Thyroid gland (tissue), 4 donors: ENCODE results near the gene BCKDK. TPM values are rescaled to one million over a fixed set of nuclear protein-coding genes. Genes with fewer than 3 reads are reported as not detected.

ENCODE experiments used
- DNase-seq, 2 donors: peaks; one replicate each; pipeline ENCODE4 v3.0.0-alpha.2; 2019
- H3K27ac ChIP-seq, 3 donors: fragments of 200-600 bp; sonication (generic); 1 replicate in 2 of 3; 2 replicates in 1 of 3; pipeline ENCODE4 v1.5.1; 2016 to 2019; ENCODE audit warnings: mild to moderate bottlenecking in 1 of 3, moderate library complexity in 1 of 3
- H3K27me3 ChIP-seq: fragments of 200-600 bp; sonication (generic); one replicate; pipeline ENCODE4 v1.5.1; 2019
- H3K36me3 ChIP-seq, 2 donors: fragments of 200-600 bp; sonication (generic); one replicate each; pipeline ENCODE4 v1.5.1; 2016 to 2019
- H3K4me1 ChIP-seq, 2 donors: fragments of 200-600 bp; sonication (generic); one replicate each; pipeline ENCODE4 v1.5.1; 2017 to 2019
- H3K4me3 ChIP-seq, 3 donors: fragments of 200-600 bp; sonication (generic); replicated peaks in 1 of 3; 1 replicate in 2 of 3; 2 replicates in 1 of 3; pipeline ENCODE4 v1.5.1; 2016; ENCODE audit warnings: mild to moderate bottlenecking in 1 of 3
- H3K9me3 ChIP-seq: fragments of 200-600 bp; sonication (generic); one replicate; pipeline ENCODE4 v1.5.1; 2017
- POLR2A ChIP-seq, 2 donors: fragments of 450-650 bp; IDR thresholded peaks; one replicate each; pipeline ENCODE4 v1.6.1; 2017; ENCODE audit warnings: antibody characterized with exemption in 2 of 2, mild to moderate bottlenecking in 2 of 2, moderate library complexity in 1 of 2
- WGBS, 2 donors: methylation state at CpG; one replicate each; pipeline ENCODE4 v1.1.5; 2017; 5-methylcytosine and 5-hydroxymethylcytosine counted together
- intact Hi-C: fragments of 100-400 bp; cut with DNase I; formaldehyde crosslinking; loops from one replicate; pipeline ENCODE4 v1.15.1; 2023
- total RNA-seq, 4 donors: library from RNA; depleted of rRNA; stranded (reverse); fragments of >200 nt; gene quantifications; one replicate each; pipeline ENCODE4 v1.2.3, GENCODE V29; 2016
- TF ChIP-seq, protein P1 (sequence below), 6 experiments: fragments of 200-600 bp in 3 of 6; fragments of 450-650 bp in 3 of 6; sonication (generic) in 3 of 6; IDR thresholded peaks; one replicate each; pipeline ENCODE4 v1.5.1; 2016 to 2019; ENCODE audit warnings: antibody characterized with exemption in 6 of 6, mild to moderate bottlenecking in 2 of 6, inconsistent platforms in 1 of 6, moderate library complexity in 1 of 6

The BCKDK gene
- total RNA-seq, 4 donors from 2014 or later = 30.1 to 52.0 (median 40.5) TPM

DNA sequence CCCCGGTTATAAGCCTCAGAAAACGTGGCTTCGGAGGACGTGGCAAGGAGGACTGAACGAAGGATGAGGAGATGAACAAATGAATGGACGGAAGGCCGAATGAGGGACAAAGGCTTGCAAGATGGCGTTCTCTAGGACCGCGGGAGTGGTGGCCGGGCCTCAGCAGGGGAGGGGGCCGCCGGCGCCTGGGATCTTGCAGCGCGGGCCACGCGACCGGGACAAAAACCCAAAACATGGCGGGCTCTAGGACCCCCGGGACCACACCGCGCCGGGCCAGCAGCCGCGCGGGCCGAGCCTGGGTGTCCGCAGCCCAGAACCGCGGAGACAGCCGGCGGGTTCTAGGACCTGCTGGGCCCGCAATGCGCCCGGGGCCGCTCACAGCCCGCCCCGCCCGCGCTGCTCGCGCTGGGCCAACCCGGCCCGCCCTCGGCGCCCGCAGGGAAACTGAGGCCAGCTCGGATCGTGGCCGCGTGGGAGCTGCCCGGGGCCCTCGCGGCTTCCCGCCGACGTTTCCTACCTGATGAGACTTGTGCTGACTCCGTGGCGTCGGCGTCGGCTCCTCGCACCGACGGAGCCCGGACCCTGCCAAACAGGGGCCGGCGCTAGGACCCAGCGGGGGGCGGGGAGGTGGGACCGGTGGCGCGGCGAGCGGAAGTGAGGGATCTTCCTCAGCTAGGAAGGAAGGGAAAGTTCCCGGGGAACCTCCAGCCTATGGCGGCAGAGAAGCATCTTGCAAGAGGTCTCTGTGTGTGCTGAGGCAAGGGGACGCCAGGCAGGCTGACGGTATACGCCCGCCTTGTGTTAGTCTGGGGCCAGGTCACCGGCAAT lies 34.8 kb upstream of the BCKDK start:
- TF ChIP-seq, protein P1, sequence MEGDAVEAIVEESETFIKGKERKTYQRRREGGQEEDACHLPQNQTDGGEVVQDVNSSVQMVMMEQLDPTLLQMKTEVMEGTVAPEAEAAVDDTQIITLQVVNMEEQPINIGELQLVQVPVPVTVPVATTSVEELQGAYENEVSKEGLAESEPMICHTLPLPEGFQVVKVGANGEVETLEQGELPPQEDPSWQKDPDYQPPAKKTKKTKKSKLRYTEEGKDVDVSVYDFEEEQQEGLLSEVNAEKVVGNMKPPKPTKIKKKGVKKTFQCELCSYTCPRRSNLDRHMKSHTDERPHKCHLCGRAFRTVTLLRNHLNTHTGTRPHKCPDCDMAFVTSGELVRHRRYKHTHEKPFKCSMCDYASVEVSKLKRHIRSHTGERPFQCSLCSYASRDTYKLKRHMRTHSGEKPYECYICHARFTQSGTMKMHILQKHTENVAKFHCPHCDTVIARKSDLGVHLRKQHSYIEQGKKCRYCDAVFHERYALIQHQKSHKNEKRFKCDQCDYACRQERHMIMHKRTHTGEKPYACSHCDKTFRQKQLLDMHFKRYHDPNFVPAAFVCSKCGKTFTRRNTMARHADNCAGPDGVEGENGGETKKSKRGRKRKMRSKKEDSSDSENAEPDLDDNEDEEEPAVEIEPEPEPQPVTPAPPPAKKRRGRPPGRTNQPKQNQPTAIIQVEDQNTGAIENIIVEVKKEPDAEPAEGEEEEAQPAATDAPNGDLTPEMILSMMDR (IDR thresholded peaks at IDR 0.05) = peak in 1 of 6 experiments; percentile 17
- peak in 1 of 2 donors; percentile 30 for TF ChIP-seq POLR2A (IDR thresholded peaks at IDR 0.05)
- H3K27ac ChIP-seq = peak overlapping the region; percentile 75 to 93 (median 84)
- DNase-seq = peak; percentile 92
- intact Hi-C loops = no loop called here
- H3K4me1 ChIP-seq = peaks cover 19 to 24% of the 10 kb centered on the region in 2 donors
- peaks cover 17 to 21% of the 10 kb centered on the region in 2 donors for H3K36me3 ChIP-seq
- H3K9me3 ChIP-seq = no peaks in the 10 kb centered on the region
- H3K27me3 ChIP-seq = no peaks in the 10 kb centered on the region
- WGBS, 2 donors = 0 to 1% methylated on average over 5 to 21 of the region's 83 CpGs
- H3K4me3 ChIP-seq = peak overlapping the region; percentile 89 to 95 (median 95)

DNA sequence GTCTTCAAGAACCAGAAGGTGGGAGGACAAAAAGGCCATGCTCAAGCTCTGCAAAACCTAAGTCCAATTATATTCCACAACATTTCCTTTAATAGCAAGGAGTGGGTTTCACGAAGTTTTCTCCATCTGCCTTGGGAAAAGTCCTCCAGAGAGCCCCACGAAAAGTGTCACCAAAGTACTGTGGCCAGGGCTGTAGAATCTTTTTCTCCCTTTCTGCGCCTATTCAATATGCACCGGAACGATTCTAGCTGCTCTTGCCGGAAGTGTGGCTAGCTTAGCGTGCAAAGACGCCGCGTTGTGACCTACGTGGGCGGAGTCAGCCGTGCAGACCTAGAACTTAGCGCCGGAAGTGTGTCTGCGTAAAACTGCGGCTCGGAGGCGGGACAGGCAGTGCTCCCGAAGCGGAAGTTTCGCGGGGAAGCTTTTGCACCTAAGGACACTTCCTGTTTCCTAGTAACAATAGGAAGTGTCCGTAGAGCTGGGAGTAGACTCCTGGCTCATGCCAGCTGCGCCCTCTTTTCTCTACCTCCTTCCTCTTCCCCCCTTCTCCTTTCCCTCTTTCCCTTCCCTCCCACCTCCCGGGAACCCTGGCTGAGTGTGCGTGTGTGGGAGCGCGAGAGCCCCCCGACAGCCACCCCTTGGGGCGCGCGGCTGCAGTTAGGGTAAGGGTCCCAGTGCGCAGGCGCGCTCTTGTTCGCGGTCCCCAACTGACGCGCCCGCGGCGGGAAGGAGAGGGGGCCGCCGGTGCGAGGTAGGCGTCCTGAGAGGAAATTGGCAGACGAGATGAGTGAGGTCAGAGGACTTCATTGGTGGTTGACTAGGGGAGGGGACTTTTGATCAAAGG lies 34.0 kb upstream of the BCKDK start, which contains the start of the genes ZNF646 and ZNF668:
ZNF646 (plus strand) TSS at position 453 of the 844 bp plus-strand sequence. CDS start 1,903 bp downstream, outside the sequence.
ZNF668 (minus strand) TSS at position 271 of the 844 bp plus-strand sequence. CDS start 9,781 bp downstream, outside the sequence.
- peak; percentile 99 for DNase-seq
- intact Hi-C loops = no loop called here
- 1% methylated on average over 34 to 35 of the region's 48 CpGs for WGBS, 2 donors

DNA sequence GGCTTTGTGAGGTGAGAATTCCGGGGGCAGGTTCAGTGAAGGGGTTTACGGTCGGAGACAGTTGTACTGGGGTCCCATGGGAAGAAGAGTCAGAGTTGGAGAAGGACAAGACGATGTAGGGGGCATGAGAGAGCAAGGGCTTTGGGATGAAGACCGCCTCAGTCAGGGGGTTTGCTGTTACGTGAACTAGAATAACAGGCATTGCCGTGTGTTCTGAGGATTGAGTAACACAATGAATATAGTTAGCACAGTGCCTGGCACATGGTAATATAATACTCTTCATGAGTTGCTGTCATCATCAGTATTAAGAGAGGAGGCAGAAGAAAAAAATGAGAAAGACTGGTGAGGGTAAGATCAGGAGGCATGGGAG lies 33.4 kb upstream of the BCKDK start:
- DNase-seq = no peak
- peaks cover 29 to 35% of the 10 kb centered on the region in 2 donors for H3K36me3 ChIP-seq
- peaks cover 19 to 24% of the 10 kb centered on the region in 2 donors for H3K4me1 ChIP-seq
- H3K4me3 ChIP-seq = peak overlapping the region; percentile 89 to 99 (median 95)
- intact Hi-C loops = no loop called here
- WGBS, 2 donors = 1 to 3% methylated on average over 7 of the region's 7 CpGs
- H3K27me3 ChIP-seq = no peaks in the 10 kb centered on the region
- peak overlapping the region; percentile 72 to 93 (median 75) for H3K27ac ChIP-seq
- no peak for TF ChIP-seq POLR2A (IDR thresholded peaks at IDR 0.05)
- TF ChIP-seq, protein P1 (IDR thresholded peaks at IDR 0.05) = no peak
- H3K9me3 ChIP-seq = no peaks in the 10 kb centered on the region

More for the DNA sequence above, 34.0 kb upstream of the BCKDK start, which contains the start of the genes ZNF646 and ZNF668:
- Histone ChIP-seq H3K27me3 (no peaks in the 10 kb centered on the region), H3K4me1 (peaks cover 19 to 24% of the 10 kb centered on the region in 2 donors), H3K27ac (peak within 1 kb of the TSS; percentile 75 to 93 (median 84)), H3K4me3 (peak within 1 kb of the TSS; percentile 89 to 99 (median 95)), H3K36me3 (peaks cover 25 to 29% of the 10 kb centered on the region in 2 donors), H3K9me3 (no peaks in the 10 kb centered on the region)
- TF ChIP-seq, protein P1 (IDR thresholded peaks at IDR 0.05) = peak in 1 of 6 experiments; percentile 17
- TF ChIP-seq POLR2A (IDR thresholded peaks at IDR 0.05) = peak in 1 of 2 donors; percentile 65

DNA sequence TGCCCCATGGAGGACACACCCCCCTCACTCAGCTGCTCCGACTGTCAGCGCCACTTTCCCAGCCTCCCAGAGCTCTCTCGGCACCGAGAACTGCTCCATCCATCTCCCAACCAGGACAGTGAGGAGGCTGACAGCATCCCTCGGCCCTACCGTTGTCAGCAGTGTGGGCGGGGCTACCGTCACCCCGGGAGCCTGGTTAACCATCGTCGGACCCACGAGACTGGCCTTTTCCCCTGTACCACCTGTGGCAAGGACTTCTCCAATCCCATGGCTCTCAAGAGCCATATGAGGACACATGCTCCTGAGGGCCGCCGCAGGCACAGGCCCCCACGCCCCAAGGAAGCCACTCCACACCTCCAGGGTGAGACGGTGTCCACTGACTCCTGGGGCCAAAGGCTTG lies 31.9 kb upstream of the BCKDK start:
- DNase-seq = no peak
- peaks cover 43 to 49% of the 10 kb centered on the region in 2 donors for H3K36me3 ChIP-seq
- peaks cover 19 to 24% of the 10 kb centered on the region in 2 donors for H3K4me1 ChIP-seq
- TF ChIP-seq, protein P1 (IDR thresholded peaks at IDR 0.05) = no peak
- TF ChIP-seq POLR2A (IDR thresholded peaks at IDR 0.05) = no peak
- WGBS, 2 donors = 77 to 90% methylated on average over 14 to 16 of the region's 16 CpGs
- no peak overlapping the region for H3K4me3 ChIP-seq
- no peaks in the 10 kb centered on the region for H3K27me3 ChIP-seq
- intact Hi-C loops = no loop called here
- no peak overlapping the region for H3K27ac ChIP-seq
- no peaks in the 10 kb centered on the region for H3K9me3 ChIP-seq
